Measurements from ENCODE around the gene TADA2B.
A peak's percentile ranks its signal among the peaks of the same experiment; 100 is the strongest.

- TF ChIP-seq POLR2AphosphoS5 (IDR thresholded peaks at IDR 0.05) (no peak), POLR2A (IDR thresholded peaks at IDR 0.05) (peak in 2 of 4 donors; percentile 28 to 33)
- TF ChIP-seq, protein P1, sequence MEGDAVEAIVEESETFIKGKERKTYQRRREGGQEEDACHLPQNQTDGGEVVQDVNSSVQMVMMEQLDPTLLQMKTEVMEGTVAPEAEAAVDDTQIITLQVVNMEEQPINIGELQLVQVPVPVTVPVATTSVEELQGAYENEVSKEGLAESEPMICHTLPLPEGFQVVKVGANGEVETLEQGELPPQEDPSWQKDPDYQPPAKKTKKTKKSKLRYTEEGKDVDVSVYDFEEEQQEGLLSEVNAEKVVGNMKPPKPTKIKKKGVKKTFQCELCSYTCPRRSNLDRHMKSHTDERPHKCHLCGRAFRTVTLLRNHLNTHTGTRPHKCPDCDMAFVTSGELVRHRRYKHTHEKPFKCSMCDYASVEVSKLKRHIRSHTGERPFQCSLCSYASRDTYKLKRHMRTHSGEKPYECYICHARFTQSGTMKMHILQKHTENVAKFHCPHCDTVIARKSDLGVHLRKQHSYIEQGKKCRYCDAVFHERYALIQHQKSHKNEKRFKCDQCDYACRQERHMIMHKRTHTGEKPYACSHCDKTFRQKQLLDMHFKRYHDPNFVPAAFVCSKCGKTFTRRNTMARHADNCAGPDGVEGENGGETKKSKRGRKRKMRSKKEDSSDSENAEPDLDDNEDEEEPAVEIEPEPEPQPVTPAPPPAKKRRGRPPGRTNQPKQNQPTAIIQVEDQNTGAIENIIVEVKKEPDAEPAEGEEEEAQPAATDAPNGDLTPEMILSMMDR (IDR thresholded peaks at IDR 0.05), result peak in 1 of 6 experiments; percentile 18
These were observed at the start of gene TADA2B for GRCh38 chr4:7043284-7044136.

Data from upper lobe of left lung (tissue), 4 donors.